Measurements from ENCODE around the gene NTHL1.

NTHL1 gene

GRCh38 chr16:2058420-2058819, 10.8 kb upstream of the NTHL1 start:
- no peaks in the 10 kb centered on the region for H3K9me3 Mint-ChIP-seq
- peaks cover 4% of the 10 kb centered on the region for H3K27me3 Mint-ChIP-seq (ENCODE audit: low read depth)
- no peak for TF ChIP-seq CTCF (IDR thresholded peaks at IDR 0.05; ENCODE audit: unreplicated experiment in 3 of 3)
- peak overlapping the region; percentile 15 to 64 (median 48) for H3K27ac Mint-ChIP-seq
- H3K36me3 Mint-ChIP-seq (ENCODE audit: low read depth), result peaks cover 11% of the 10 kb centered on the region
- H3K4me3 Mint-ChIP-seq, result no peak overlapping the region
- H3K4me1 Mint-ChIP-seq, result no peaks in the 10 kb centered on the region

GRCh38 chr16:2057438-2057837, 9.8 kb upstream of the NTHL1 start:
- H3K9me3 Mint-ChIP-seq, result no peaks in the 10 kb centered on the region
- peak overlapping the region in 2 of 3 experiments; percentile 28 to 41 for H3K27ac Mint-ChIP-seq
- TF ChIP-seq CTCF (IDR thresholded peaks at IDR 0.05; ENCODE audit: unreplicated experiment in 3 of 3), result no peak
- H3K36me3 Mint-ChIP-seq (ENCODE audit: low read depth), result peaks cover 16% of the 10 kb centered on the region
- no peak overlapping the region for H3K4me3 Mint-ChIP-seq
- H3K27me3 Mint-ChIP-seq (ENCODE audit: low read depth), result peaks cover 4% of the 10 kb centered on the region
- no peaks in the 10 kb centered on the region for H3K4me1 Mint-ChIP-seq

- H3K27me3 Mint-ChIP-seq (ENCODE audit: low read depth), result peaks cover 4% of the 10 kb centered on the region
- peak; percentile 31 to 50 (median 42) for TF ChIP-seq CTCF (IDR thresholded peaks at IDR 0.05; ENCODE audit: unreplicated experiment in 3 of 3)
- no peaks in the 10 kb centered on the region for H3K9me3 Mint-ChIP-seq
- H3K36me3 Mint-ChIP-seq (ENCODE audit: low read depth), result peaks cover 18% of the 10 kb centered on the region
- H3K4me3 Mint-ChIP-seq, result no peak overlapping the region
- H3K4me1 Mint-ChIP-seq, result no peaks in the 10 kb centered on the region
- peak overlapping the region in 2 of 3 experiments; percentile 28 to 41 for H3K27ac Mint-ChIP-seq
Measured at GRCh38 chr16:2056681-2057407, 9.2 kb upstream of the NTHL1 start.

GRCh38 chr16:2056077-2056476, 8.4 kb upstream of the NTHL1 start:
- H3K9me3 Mint-ChIP-seq, result no peaks in the 10 kb centered on the region
- H3K27me3 Mint-ChIP-seq (ENCODE audit: low read depth), result peaks cover 4% of the 10 kb centered on the region
- no peak overlapping the region for H3K4me3 Mint-ChIP-seq
- TF ChIP-seq CTCF (IDR thresholded peaks at IDR 0.05; ENCODE audit: unreplicated experiment in 3 of 3), result no peak
- peaks cover 23% of the 10 kb centered on the region for H3K36me3 Mint-ChIP-seq (ENCODE audit: low read depth)
- no peak overlapping the region for H3K27ac Mint-ChIP-seq
- H3K4me1 Mint-ChIP-seq, result no peaks in the 10 kb centered on the region

GRCh38 chr16:2054543-2055245, 7.1 kb upstream of the NTHL1 start:
- peaks cover 27% of the 10 kb centered on the region for H3K36me3 Mint-ChIP-seq (ENCODE audit: low read depth)
- no peak overlapping the region for H3K27ac Mint-ChIP-seq
- H3K4me3 Mint-ChIP-seq, result no peak overlapping the region
- H3K9me3 Mint-ChIP-seq, result no peaks in the 10 kb centered on the region
- H3K4me1 Mint-ChIP-seq, result no peaks in the 10 kb centered on the region
- peaks cover 4% of the 10 kb centered on the region for H3K27me3 Mint-ChIP-seq (ENCODE audit: low read depth)
- TF ChIP-seq CTCF (IDR thresholded peaks at IDR 0.05; ENCODE audit: unreplicated experiment in 3 of 3), result no peak

All from nephron (organoid).